Measurements from ENCODE around the gene ATXN7.

DNA sequence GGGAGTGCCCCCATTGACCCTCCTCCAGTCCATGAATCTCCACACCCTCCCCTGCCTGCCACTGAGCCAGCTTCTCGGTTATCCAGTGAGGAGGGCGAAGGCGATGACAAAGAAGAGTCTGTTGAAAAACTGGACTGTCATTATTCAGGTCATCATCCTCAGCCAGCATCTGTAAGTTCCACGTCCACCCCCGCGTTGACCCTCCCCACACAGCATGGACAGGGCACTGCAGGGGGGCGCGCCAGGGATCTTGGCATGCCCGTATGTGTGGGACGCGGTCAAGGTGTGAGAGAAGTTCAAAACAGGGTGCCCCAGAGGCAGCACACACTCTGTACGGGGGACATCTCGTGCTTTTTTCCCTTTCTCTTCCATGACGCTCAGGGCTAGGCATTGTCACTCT, 126.5 kb downstream of the ATXN7 start:
- no peak for TF ChIP-seq EZH2 (IDR thresholded peaks at IDR 0.05; ENCODE audit: borderline replicate concordance)
- TF ChIP-seq, protein P1, sequence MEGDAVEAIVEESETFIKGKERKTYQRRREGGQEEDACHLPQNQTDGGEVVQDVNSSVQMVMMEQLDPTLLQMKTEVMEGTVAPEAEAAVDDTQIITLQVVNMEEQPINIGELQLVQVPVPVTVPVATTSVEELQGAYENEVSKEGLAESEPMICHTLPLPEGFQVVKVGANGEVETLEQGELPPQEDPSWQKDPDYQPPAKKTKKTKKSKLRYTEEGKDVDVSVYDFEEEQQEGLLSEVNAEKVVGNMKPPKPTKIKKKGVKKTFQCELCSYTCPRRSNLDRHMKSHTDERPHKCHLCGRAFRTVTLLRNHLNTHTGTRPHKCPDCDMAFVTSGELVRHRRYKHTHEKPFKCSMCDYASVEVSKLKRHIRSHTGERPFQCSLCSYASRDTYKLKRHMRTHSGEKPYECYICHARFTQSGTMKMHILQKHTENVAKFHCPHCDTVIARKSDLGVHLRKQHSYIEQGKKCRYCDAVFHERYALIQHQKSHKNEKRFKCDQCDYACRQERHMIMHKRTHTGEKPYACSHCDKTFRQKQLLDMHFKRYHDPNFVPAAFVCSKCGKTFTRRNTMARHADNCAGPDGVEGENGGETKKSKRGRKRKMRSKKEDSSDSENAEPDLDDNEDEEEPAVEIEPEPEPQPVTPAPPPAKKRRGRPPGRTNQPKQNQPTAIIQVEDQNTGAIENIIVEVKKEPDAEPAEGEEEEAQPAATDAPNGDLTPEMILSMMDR (IDR thresholded peaks at IDR 0.05; ENCODE audit: poor library complexity), result no peak

All from hepatocyte (in vitro differentiated cells).